HEK293T (cell line): Measurements from ENCODE around the gene C1QB.

Experiments
- ARNT ChIP-seq: fragments of 450-650 bp; IDR thresholded peaks from 2 replicates; pipeline ENCODE4 v1.6.1; 2017; ENCODE audit warnings: mild to moderate bottlenecking
- BHLHE40 ChIP-seq: fragments of 450-650 bp; IDR thresholded peaks from 2 replicates; pipeline ENCODE4 v1.6.1; 2016; ENCODE audit warnings: mild to moderate bottlenecking, moderate library complexity, borderline replicate concordance
- ELF4 ChIP-seq: fragments of 450-650 bp; IDR thresholded peaks from 2 replicates; pipeline ENCODE4 v1.6.1; 2017; ENCODE audit warnings: antibody characterized with exemption
- FOXA1 ChIP-seq: fragments of 450-650 bp; IDR thresholded peaks from 2 replicates; pipeline ENCODE4 v1.6.1; 2016; ENCODE audit warnings: mild to moderate bottlenecking
- FOXK2 ChIP-seq: fragments of 450-650 bp; IDR thresholded peaks from 2 replicates; pipeline ENCODE4 v1.6.1; 2016; ENCODE audit warnings: mild to moderate bottlenecking
- FOXM1 ChIP-seq: fragments of 450-650 bp; IDR thresholded peaks from 2 replicates; pipeline ENCODE4 v1.6.1; 2017; ENCODE audit warnings: mild to moderate bottlenecking, borderline replicate concordance
- HDGF ChIP-seq: fragments of 450-650 bp; IDR thresholded peaks from 2 replicates; pipeline ENCODE4 v1.6.1; 2017; ENCODE audit warnings: antibody characterized with exemption, borderline replicate concordance
- L3MBTL2 ChIP-seq: fragments of 450-650 bp; conservative IDR thresholded peaks from 2 replicates; pipeline ENCODE4 v1.6.1; 2016; ENCODE audit warnings: mild to moderate bottlenecking
- PKNOX1 ChIP-seq: fragments of 450-650 bp; IDR thresholded peaks from 2 replicates; pipeline ENCODE4 v1.6.1; 2016
- SP1 ChIP-seq: fragments of 450-650 bp; IDR thresholded peaks from 2 replicates; pipeline ENCODE4 v1.6.1; 2017
- SUZ12 ChIP-seq: fragments of 450-650 bp; IDR thresholded peaks from 2 replicates; pipeline ENCODE4 v1.6.1; 2016; ENCODE audit warnings: mild to moderate bottlenecking
- TARDBP ChIP-seq: fragments of 450-650 bp; IDR thresholded peaks from 2 replicates; pipeline ENCODE4 v1.6.1; 2016
- ZNF384 ChIP-seq: fragments of 450-650 bp; IDR thresholded peaks from 2 replicates; pipeline ENCODE4 v1.6.1; 2016

- TF ChIP-seq ZNF384 (no peak), SP1 (no peak), BHLHE40 (no peak), SUZ12 (no peak), TARDBP (no peak), ARNT (no peak), HDGF (no peak), FOXM1 (no peak), PKNOX1 (no peak), L3MBTL2 (no peak), FOXK2 (no peak), FOXA1 (no peak), ELF4 (no peak)
These were observed 17.4 kb downstream of the C1QB start for GRCh38 chr1:22670352-22670975.
